ENCODE results near the gene KRT9. TPM values are rescaled to one million over a fixed set of nuclear protein-coding genes. Genes with fewer than 3 reads are reported as not detected.

KRT9 gene
- polyA plus RNA-seq, 3 donors: not detected

DNA sequence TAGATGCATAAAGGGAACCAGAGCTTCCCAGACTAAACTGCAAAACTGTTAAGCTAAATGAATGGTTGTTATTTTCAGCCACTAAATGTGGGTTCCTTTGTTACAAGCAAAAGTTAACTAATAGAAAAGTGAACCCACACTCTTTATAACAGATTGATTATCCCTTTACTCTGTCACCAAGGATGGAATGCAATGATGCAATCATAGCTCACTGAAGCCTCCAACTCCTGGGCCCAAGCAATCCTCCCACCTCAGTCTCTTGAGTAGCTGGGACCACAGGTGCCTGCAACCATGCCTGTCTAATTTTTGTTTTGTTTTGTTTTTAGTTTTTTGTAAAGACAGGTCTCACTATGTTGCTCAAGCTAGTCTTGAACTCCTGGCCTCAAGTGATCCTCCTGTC is 6.5 kb downstream of the KRT9 start:
- Histone ChIP-seq H3K4me3 (replicated peaks in 1 of 3; ENCODE audit: low read depth in 2 of 3, low read length in 3 of 3) (no peak overlapping the region), H3K9me3 (replicated peaks in 1 of 2; ENCODE audit: control insufficient read depth in 1 of 2, insufficient read depth in 1 of 2, low read length in 2 of 2) (peaks cover 9% of the 10 kb centered on the region in 2 donors), H3K4me1 (ENCODE audit: control insufficient read depth in 1 of 2, insufficient read depth in 2 of 2, low read length in 2 of 2) (no peaks in the 10 kb centered on the region), H3K4me2 (replicated peaks; ENCODE audit: extremely low read depth, low read length, poor library complexity, severe bottlenecking) (no peak overlapping the region), H3K27ac (ENCODE audit: low read depth in 1 of 2, low read length in 2 of 2) (no peak overlapping the region), H3K9ac (ENCODE audit: insufficient read depth, low read length, poor library complexity, severe bottlenecking) (no peak overlapping the region), H3K27me3 (ENCODE audit: control insufficient read depth in 2 of 2, insufficient read depth in 2 of 2, low read length in 2 of 2) (no peaks in the 10 kb centered on the region), H2AFZ (ENCODE audit: insufficient read depth, low read depth, low read length, poor library complexity, severe bottlenecking) (no peak overlapping the region), H4K20me1 (ENCODE audit: insufficient read depth, low read length) (no peaks in the 10 kb centered on the region), H3K79me2 (ENCODE audit: insufficient read depth, low read length) (no peaks in the 10 kb centered on the region), H3K36me3 (replicated peaks in 1 of 2; ENCODE audit: control insufficient read depth in 1 of 2, insufficient read depth in 2 of 2, low read length in 2 of 2) (no peaks in the 10 kb centered on the region)
- no peak overlapping the region for H3K27ac Mint-ChIP-seq
- intact Hi-C loops (cut with micrococcal nuclease): no loop called here
- no peak for DNase-seq
- peaks cover 7 to 19% (median 8%) of the 10 kb centered on the region in 7 donors for H3K9me3 Mint-ChIP-seq
- H3K4me1 Mint-ChIP-seq: no peaks in the 10 kb centered on the region
- H3K4me3 Mint-ChIP-seq: no peak overlapping the region
- H3K27me3 Mint-ChIP-seq (ENCODE audit: low read depth in 3 of 3): peaks cover 9 to 20% (median 14%) of the 10 kb centered on the region in 3 donors
- TF ChIP-seq, protein P1, sequence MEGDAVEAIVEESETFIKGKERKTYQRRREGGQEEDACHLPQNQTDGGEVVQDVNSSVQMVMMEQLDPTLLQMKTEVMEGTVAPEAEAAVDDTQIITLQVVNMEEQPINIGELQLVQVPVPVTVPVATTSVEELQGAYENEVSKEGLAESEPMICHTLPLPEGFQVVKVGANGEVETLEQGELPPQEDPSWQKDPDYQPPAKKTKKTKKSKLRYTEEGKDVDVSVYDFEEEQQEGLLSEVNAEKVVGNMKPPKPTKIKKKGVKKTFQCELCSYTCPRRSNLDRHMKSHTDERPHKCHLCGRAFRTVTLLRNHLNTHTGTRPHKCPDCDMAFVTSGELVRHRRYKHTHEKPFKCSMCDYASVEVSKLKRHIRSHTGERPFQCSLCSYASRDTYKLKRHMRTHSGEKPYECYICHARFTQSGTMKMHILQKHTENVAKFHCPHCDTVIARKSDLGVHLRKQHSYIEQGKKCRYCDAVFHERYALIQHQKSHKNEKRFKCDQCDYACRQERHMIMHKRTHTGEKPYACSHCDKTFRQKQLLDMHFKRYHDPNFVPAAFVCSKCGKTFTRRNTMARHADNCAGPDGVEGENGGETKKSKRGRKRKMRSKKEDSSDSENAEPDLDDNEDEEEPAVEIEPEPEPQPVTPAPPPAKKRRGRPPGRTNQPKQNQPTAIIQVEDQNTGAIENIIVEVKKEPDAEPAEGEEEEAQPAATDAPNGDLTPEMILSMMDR (IDR thresholded peaks at IDR 0.05): no peak
- no peaks in the 10 kb centered on the region for H3K36me3 Mint-ChIP-seq

- H3K79me2 ChIP-seq (ENCODE audit: insufficient read depth, low read length): no peaks in the 10 kb centered on the region
- H2AFZ ChIP-seq (ENCODE audit: insufficient read depth, low read depth, low read length, poor library complexity, severe bottlenecking): no peak overlapping the region
- peaks cover 9% of the 10 kb centered on the region in 2 donors for H3K9me3 ChIP-seq (replicated peaks in 1 of 2; ENCODE audit: control insufficient read depth in 1 of 2, insufficient read depth in 1 of 2, low read length in 2 of 2)
- WGBS (ENCODE audit: insufficient coverage): 61% methylated on average over 3 of the region's 3 CpGs
- H3K4me1 Mint-ChIP-seq: no peaks in the 10 kb centered on the region
- H3K4me1 ChIP-seq (ENCODE audit: control insufficient read depth in 1 of 2, insufficient read depth in 2 of 2, low read length in 2 of 2): no peaks in the 10 kb centered on the region
- no peaks in the 10 kb centered on the region for H3K36me3 Mint-ChIP-seq
- no peaks in the 10 kb centered on the region for H3K36me3 ChIP-seq (replicated peaks in 1 of 2; ENCODE audit: control insufficient read depth in 1 of 2, insufficient read depth in 2 of 2, low read length in 2 of 2)
- peaks cover 7 to 19% (median 8%) of the 10 kb centered on the region in 7 donors for H3K9me3 Mint-ChIP-seq
- no peak overlapping the region for H3K27ac ChIP-seq (ENCODE audit: low read depth in 1 of 2, low read length in 2 of 2)
- TF ChIP-seq, protein P1 (IDR thresholded peaks at IDR 0.05): no peak
- H4K20me1 ChIP-seq (ENCODE audit: insufficient read depth, low read length): no peaks in the 10 kb centered on the region
- H3K27me3 Mint-ChIP-seq (ENCODE audit: low read depth in 3 of 3): peaks cover 6 to 25% (median 11%) of the 10 kb centered on the region in 3 donors
- no peak overlapping the region for H3K4me3 ChIP-seq (replicated peaks in 1 of 3; ENCODE audit: low read depth in 2 of 3, low read length in 3 of 3)
- H3K27ac Mint-ChIP-seq: no peak overlapping the region
- DNase-seq: no peak
- H3K27me3 ChIP-seq (ENCODE audit: control insufficient read depth in 2 of 2, insufficient read depth in 2 of 2, low read length in 2 of 2): no peaks in the 10 kb centered on the region
- intact Hi-C loops (cut with micrococcal nuclease): no loop called here
- no peak overlapping the region for H3K4me2 ChIP-seq (replicated peaks; ENCODE audit: extremely low read depth, low read length, poor library complexity, severe bottlenecking)
- H3K9ac ChIP-seq (ENCODE audit: insufficient read depth, low read length, poor library complexity, severe bottlenecking): no peak overlapping the region
- H3K4me3 Mint-ChIP-seq: no peak overlapping the region
Observed at GRCh38 chr17:41563607-41564170, 8.2 kb downstream of the KRT9 start.

Measured in CD14-positive monocyte (primary cell).